KG1 (cell line): ENCODE data around the gene SLC9A8.
"Not testable (repeated sequence)": the region's sequence is repeated elsewhere in the genome, so short reads cannot be mapped to it uniquely, and the experiment has no call there.

Source experiments
- DNase-seq: peaks from one replicate; lab custom pipeline; 2025; lab: John Stamatoyannopoulos, UW

Gene SLC9A8

GRCh38 chr20:49851231-49851705 lies 38.6 kb downstream of the SLC9A8 start:
- no peak for DNase-seq

GRCh38 chr20:49851991-49852390 lies 39.4 kb downstream of the SLC9A8 start:
- no peak for DNase-seq

- no peak for DNase-seq
Measured at GRCh38 chr20:49852522-49853080, 40.0 kb downstream of the SLC9A8 start.

DNA sequence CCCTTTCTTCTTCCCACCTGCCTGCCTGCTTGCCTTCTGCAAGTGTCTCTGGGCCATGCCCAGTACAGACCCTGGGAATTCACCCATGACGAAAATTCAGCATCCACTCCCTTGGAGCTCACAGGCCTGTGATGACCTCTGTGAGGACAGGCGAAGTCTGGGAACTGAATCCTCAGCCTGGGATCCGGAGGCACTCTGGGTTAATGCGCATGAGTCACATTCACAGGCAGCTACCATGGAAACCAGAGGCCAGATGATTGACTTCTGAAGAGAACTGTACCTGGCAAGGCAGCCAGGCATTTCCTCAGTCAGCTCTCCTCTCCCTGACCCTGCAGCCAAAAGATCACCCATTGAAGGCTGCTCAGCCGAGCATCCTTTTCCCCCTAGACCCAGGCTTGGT lies 41.0 kb downstream of the SLC9A8 start:
- DNase-seq = no peak

DNA sequence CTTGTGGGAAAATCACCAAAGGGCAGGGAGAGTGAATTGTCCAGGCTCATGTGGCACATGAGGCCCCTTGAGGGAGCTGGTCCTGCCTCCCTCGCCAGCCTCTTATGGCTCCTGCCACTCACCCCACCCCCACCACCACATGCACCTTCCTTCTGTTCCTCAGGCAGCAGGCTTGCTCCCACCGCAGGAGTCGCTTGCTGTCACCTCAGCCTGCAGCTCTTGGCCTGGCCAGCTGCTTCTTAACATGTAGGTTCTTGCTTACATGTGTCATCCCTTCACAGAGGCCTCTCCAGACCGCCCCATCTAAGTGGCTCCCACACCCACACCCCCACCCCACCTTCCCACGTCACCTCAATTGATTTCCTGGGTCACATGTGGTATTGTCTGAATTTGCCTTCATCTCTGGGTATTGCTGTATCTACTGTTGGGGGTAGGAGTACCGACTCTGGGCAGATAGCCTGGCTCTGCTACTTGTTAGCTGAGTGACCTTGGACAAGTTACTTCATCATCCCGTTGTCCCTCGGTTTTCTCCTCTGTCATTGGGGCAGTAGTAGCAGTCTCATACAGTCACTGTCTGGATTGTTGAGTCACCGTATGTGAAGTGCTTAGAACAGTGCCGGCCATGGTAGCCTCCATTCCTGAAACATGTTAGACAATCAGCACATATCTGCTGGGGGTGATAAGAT lies 41.7 kb downstream of the SLC9A8 start:
- DNase-seq = no peak

DNA sequence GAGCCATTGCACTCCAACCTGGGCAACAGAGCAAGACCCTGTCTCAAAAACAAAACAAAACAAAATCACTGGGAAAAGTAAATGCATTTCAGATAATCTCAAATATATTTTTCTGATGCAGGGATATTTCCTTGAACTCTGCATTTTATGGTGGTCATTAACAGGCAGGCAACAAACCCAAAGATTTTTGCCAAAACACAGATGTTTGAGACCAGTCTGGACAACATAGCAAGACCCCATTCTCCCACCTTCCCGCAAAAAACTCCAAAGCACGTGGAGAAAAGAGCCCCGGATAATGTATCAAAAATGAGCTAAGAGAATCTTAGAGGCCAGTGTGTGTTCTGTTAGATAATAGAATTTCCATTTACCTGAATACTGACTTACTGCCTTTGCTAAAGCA lies 44.3 kb downstream of the SLC9A8 start:
- DNase-seq = no peak

- DNase-seq = no peak
Measured at GRCh38 chr20:49858076-49858585, 45.5 kb downstream of the SLC9A8 start.

GRCh38 chr20:49859011-49859410 lies 46.4 kb downstream of the SLC9A8 start:
- no peak for DNase-seq

DNA sequence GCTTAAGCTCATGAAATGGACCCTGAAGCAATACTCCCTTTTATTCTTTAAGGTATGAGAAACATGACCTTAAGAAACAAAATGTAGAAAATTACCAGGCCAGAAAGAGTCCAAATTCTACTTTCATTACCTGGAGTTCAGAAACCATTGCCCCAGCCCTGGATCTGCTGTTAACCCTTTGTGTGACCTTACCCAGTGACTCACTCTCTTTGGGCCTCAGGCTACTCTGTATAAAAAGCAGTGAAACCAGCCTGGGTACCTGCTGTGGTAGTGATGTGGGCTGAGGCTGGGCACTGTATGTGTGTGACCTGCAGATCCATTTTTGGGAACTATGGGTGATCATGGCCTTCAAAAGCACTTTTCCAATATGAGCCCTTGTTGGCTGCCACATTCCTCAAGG lies 47.2 kb downstream of the SLC9A8 start:
- no peak for DNase-seq

DNA sequence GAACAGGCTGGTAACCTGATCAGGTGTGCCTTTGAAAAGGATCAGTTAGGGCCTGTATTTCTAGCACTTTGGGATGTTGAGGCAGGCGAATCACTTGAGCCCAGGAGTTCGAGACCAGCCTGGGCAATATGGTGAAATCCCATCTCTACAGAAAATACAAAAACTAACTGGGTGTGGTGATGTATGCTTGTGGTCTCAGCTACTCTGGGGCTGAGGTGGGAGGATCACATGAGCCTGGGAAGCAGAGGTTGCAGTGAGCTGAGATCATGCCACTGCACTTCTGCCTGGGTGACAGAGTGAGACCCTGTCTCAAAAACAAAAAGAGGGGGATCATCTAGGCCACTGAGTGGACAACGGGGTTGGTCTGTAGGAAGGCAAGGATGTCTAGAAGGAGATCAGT lies 48.6 kb downstream of the SLC9A8 start:
- DNase-seq = not testable (repeated sequence)

DNA sequence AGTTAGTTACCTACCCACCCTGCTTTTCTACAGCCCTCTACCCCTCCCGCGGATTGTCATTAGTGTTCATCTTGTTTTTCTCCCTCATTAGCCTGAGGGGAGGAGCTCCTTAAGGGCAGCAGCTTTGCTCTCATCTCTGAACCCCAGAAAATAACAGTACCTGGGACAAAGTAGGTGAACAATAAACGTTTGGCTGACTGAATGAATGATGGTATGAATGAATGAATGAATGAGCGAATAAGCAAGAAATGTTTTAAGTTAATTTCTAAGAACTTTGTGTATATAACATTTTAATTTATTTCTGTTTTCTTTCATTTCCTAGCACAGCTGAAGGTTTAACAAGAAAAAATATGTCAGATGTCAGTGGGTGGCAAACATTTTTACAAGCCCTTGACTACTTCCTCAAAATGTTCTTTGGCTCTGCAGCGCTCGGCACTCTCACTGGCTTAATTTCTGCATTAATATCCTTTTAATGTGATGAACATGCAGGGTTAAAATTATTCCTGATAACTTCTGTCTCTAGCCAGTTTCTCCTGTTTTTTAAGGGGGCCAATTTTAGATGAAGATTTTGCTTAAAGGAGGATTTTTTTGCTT lies 50.1 kb downstream of the SLC9A8 start:
- DNase-seq = no peak

GRCh38 chr20:49863666-49864065 lies 51.0 kb downstream of the SLC9A8 start:
- DNase-seq = no peak

GRCh38 chr20:49865559-49865958 lies 52.9 kb downstream of the SLC9A8 start:
- no peak for DNase-seq

DNA sequence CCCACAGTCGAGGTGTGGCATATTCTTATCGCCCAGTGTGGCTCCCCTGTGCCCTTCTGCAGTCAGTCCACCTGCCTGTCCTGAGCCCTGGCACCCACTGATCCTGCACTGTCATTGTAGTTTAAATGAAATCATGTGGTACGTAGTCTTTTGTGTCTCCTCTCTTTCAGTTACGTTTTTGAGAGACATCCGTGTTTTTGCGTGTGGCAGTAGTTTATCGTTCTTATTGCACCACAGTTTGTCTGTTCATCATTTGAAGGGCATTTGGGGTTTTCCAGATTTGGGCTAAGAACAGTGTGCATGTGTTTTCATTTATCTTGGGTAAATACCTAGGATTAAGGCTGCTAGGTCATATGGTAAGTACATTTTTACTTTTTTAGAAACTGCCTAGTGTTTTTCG lies 53.4 kb downstream of the SLC9A8 start:
- DNase-seq = no peak

- DNase-seq = no peak
Measured at GRCh38 chr20:49867453-49868215, 55.0 kb downstream of the SLC9A8 start.

DNA sequence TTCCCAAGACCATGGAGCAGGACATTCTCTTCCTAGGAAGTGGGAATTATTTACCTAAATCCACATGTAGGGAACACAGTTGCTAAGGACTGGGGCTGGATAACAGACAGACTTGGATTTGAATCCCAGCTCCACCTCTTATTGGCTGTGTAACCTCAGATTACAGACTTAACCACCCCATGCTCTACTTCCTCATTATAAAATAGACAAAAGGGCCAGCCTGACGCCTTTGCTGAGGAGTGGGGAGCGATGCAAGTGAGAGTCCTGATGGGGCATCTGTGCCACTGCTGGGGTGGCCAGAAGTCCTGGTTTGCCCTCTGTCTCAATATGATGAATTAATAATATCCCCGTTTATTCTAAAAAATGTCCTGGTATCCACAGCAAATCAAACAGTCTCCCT lies 55.9 kb downstream of the SLC9A8 start:
- DNase-seq = no peak

DNA sequence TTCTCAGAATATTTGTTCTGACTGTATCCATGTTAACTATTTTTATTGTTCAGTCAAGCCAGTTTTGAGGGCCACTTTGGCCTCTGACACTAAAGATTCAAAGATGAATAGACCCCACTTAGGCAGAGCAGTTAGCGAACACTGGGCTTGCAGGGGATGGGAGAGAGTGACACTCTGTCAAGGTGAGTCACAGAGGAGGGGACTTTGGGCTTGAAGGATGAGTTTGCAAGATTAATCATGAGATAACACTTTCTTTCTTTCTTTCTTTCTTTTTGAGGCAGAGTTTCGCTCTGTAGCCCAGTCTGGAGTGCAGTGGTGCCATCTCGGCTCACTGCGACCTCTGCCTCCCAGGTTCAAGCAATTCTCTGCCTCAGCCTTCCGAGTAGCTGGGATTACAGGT lies 56.3 kb downstream of the SLC9A8 start:
- no peak for DNase-seq

- no peak for DNase-seq
Measured at GRCh38 chr20:49870261-49870660, 57.6 kb downstream of the SLC9A8 start.

DNA sequence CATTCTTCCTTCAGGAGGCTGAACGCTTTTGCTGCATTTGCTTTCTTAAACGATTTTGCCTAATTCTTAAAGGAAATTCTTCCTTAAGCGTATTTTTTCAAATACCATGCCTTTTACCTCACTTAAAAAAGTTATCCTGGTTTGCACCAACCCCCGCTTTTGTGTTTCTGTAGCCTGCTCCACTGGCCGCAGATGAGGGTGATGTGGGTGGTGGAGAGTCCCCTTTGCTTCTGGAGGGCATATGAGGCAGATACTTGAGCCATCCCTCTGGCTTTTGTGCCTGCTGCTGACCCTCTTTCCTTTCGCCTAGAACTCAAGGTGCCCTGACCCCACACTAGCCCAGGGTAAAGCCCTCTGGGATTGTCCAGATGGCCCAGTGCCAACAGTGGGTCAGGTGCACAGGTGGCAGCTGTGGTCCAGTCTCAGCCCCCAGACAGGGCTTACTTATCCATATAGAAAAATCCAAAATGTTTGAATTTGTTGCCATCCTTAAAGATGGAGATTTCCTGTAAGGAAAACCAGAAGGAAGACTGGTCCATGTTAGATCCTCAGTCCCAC lies 58.8 kb downstream of the SLC9A8 start:
- DNase-seq = no peak

DNA sequence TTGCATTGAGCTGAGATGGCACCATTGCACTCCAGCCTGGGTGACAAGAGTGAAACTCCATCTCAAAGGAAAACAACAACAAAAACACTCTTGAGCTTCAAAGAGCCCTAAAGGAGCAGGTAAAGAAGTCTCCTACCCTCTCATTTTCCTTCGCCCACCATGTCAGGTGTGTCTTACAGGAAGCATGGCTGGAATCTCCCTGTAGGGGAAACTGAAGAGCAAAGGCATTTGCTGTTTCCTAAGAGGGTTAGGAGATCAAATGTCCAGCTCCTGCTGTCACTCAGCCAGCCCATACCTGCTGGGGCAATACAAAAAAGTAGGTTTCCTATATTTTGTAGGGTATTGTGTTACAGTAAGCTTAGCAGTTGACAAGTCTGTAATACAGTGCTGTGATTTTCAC lies 59.4 kb downstream of the SLC9A8 start:
- no peak for DNase-seq

DNA sequence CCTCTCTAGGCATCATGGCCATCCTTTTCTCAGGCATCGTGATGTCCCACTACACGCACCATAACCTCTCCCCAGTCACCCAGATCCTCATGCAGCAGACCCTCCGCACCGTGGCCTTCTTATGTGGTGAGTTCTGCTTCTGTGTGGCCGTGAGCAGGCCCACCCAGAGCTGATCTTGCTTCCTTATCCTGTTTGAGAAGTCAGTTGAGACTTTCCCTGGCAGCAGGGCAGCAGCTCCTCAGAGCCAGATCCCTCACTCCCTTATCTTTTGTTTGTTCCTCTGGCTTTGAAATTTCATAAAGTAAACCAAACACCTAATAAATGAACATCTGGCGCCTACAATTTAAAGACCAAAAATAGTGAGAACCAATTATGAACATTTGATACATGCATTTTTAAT lies 62.1 kb downstream of the SLC9A8 start:
- DNase-seq = no peak

DNA sequence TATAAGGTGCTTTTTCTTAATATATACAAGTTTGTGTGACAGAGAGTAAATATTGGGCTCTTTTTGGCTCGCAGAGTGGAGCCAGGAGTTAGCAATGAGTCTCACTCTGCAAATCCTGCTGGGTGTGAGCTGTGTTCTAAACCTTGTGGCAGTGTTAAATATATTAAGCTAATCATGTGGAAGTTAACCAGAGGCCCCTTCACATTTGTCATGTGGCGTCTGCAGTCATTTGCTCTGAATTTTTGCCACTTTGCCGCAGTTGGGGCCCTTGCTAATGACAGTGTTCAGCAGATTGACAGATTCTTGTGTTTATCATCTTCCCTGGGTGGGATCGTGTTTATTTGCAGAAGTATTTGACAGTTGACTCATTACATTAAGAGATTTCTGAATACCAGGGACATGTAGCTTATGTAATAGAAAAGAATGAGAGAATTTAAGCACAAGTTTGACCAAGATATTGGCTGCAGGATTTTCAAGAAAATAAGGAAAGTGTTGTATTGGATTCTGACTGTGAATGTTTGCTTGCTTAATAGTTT lies 64.8 kb downstream of the SLC9A8 start:
- no peak for DNase-seq
